OCI-LY1 (cell line): ENCODE measurements around the gene RAB24.

ENCODE experiments used
- H2AFZ ChIP-seq: fragments of 200-600 bp; sonication (generic), shearing (Covaris generic); 2 replicates; pipeline ENCODE4 v1.6.0; 2014; ENCODE audit warnings: antibody characterized with exemption, mild to moderate bottlenecking, low read length
- H3F3A ChIP-seq: fragments of 200-600 bp; sonication (generic), shearing (Covaris generic); 2 replicates; pipeline ENCODE4 v1.6.0; 2014; ENCODE audit warnings: mild to moderate bottlenecking, antibody characterized with exemption, low read length, moderate library complexity; ENCODE audit not compliant: insufficient read depth
- H3K27ac ChIP-seq: fragments of 200-600 bp; sonication (generic); 2 replicates; pipeline ENCODE4 v1.5.1; 2014; ENCODE audit warnings: low read length, mixed run types, mild to moderate bottlenecking, low read depth; ENCODE audit not compliant: poor library complexity, severe bottlenecking
- H3K27me3 ChIP-seq: fragments of 200-600 bp; sonication (generic); 2 replicates; pipeline ENCODE4 v1.6.0; 2014; ENCODE audit warnings: antibody characterized with exemption, mild to moderate bottlenecking, low read length, moderate library complexity; ENCODE audit not compliant: insufficient read depth
- H3K36me3 ChIP-seq: fragments of 200-600 bp; sonication (generic); 2 replicates; pipeline ENCODE4 v1.6.1; 2014; ENCODE audit warnings: mild to moderate bottlenecking, antibody characterized with exemption, low read length, moderate library complexity, mixed read lengths; ENCODE audit not compliant: insufficient read depth
- H3K4me1 ChIP-seq: fragments of 200-600 bp; sonication (generic); 2 replicates; pipeline ENCODE4 v1.5.1; 2014; ENCODE audit warnings: mild to moderate bottlenecking, low read length, moderate library complexity; ENCODE audit not compliant: insufficient read depth, severe bottlenecking
- H3K4me2 ChIP-seq: fragments of 200-600 bp; sonication (generic), shearing (Covaris generic); 2 replicates; pipeline ENCODE4 v1.6.1; 2014; ENCODE audit warnings: low read length
- H3K4me3 ChIP-seq: fragments of 200-600 bp; sonication (generic); 2 replicates; pipeline ENCODE4 v1.5.1; 2014; ENCODE audit warnings: low read length, low read depth, mild to moderate bottlenecking, mixed read lengths; ENCODE audit not compliant: poor library complexity, severe bottlenecking
- H3K79me2 ChIP-seq: fragments of 200-600 bp; shearing (Covaris generic); 2 replicates; pipeline ENCODE4 v1.6.1; 2016; ENCODE audit warnings: mixed run types, low read length, mixed read lengths; ENCODE audit not compliant: insufficient read depth
- H3K9ac ChIP-seq: fragments of 200-600 bp; sonication (generic), shearing (Covaris generic); 2 replicates; pipeline ENCODE4 v1.6.1; 2014; ENCODE audit warnings: mild to moderate bottlenecking, low read length, mixed read lengths
- H3K9me2 ChIP-seq: fragments of 200-600 bp; sonication (generic), shearing (Covaris generic); 2 replicates; pipeline ENCODE4 v1.6.1; 2014; ENCODE audit warnings: low read depth, mild to moderate bottlenecking, low read length, mixed read lengths
- H3K9me3 ChIP-seq: fragments of 200-600 bp; shearing (Covaris generic); 2 replicates; pipeline ENCODE4 v1.6.1; 2014; ENCODE audit warnings: low read length, mixed read lengths
- H4K20me1 ChIP-seq: fragments of 200-600 bp; sonication (generic), shearing (Covaris generic); 2 replicates; pipeline ENCODE4 v1.6.0; 2016; ENCODE audit warnings: mild to moderate bottlenecking, low read length; ENCODE audit not compliant: insufficient read depth
- CTCF ChIP-seq: fragments of 200-600 bp; sonication (generic), shearing (Covaris generic); IDR thresholded peaks from 2 replicates; pipeline ENCODE4 v1.5.1; 2017; ENCODE audit warnings: mild to moderate bottlenecking, antibody characterized with exemption, low read length, moderate library complexity, mixed read lengths
- EZH2 ChIP-seq: fragments of 200-600 bp; sonication (generic), shearing (Covaris generic); IDR thresholded peaks from 2 replicates; pipeline ENCODE4 v1.8.0; 2017; ENCODE audit warnings: borderline replicate concordance, mixed run types, mild to moderate bottlenecking, antibody characterized with exemption, low read length, moderate library complexity, mixed read lengths

RAB24 gene

DNA sequence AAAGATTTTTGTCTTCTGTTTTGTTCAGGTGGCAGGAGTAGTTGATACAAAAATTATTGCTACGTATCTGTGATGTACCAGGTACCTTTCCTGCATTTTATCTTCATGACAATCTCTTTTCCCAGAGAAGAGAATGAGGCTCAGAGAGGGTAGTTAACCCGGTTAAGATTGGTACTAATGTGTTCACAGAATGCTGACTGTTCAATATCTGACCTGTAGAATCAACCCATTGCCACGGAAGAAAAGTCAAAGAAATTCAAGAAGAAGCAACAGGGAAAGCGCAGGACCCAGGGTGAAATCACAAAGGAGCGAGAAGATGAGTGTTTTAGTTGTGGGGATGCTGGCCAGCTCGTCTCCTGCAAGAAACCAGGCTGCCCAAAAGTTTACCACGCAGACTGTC is 11.8 kb downstream of the RAB24 start:
- H3K27ac ChIP-seq: no peak overlapping the region
- no peak overlapping the region for H3K4me3 ChIP-seq
- no peak overlapping the region for H3K9ac ChIP-seq
- TF ChIP-seq EZH2 (no peak), CTCF (no peak)
- no peaks in the 10 kb centered on the region for H3K79me2 ChIP-seq
- peaks cover 19% of the 10 kb centered on the region for H3K4me1 ChIP-seq
- no peaks in the 10 kb centered on the region for H3K9me3 ChIP-seq
- no peaks in the 10 kb centered on the region for H3F3A ChIP-seq
- no peak overlapping the region for H3K4me2 ChIP-seq
- H3K9me2 ChIP-seq: no peaks in the 10 kb centered on the region
- H2AFZ ChIP-seq: no peak overlapping the region
- H3K36me3 ChIP-seq: peaks cover 91% of the 10 kb centered on the region
- H3K27me3 ChIP-seq: no peaks in the 10 kb centered on the region
- no peaks in the 10 kb centered on the region for H4K20me1 ChIP-seq

DNA sequence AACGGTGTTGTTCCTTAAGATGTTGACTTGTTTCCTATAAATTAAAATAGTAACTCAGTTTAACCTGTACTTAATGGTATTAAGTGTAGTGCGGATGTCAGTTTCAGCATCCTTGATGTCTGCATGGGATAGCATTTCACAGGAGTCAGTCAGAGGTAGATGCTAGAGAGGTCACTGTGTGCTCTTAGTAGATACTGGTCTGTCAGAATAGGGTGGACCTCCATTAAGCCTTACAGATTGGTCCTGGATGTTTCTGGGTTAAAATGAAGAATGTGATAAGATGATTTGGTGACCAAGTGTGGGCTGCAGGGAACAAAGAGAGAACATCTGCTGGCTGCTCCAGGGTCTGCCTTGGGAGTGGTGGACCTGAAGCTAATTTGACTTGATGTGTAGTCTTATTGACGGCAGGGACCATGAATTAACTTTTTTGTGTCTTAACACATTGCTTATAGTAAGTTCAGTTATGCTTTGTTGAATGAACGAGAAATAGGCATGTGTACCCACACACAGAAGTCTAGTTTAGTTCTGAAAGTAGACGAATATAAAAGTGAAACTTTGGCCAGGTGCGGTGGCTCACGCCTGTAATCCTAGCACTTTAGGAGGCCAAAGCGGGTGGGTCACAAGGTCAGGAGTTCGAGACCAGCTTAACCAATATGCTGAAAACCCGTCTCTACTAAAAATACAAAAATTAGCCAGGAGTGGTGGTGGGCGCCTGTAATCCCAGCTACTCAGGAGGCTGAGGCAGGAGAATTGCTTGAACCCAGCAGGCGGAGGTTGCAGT is 12.5 kb downstream of the RAB24 start:
- H3K4me1 ChIP-seq: peaks cover 12% of the 10 kb centered on the region
- no peaks in the 10 kb centered on the region for H3F3A ChIP-seq
- no peak overlapping the region for H3K4me2 ChIP-seq
- no peaks in the 10 kb centered on the region for H3K79me2 ChIP-seq
- H3K27me3 ChIP-seq: no peaks in the 10 kb centered on the region
- H3K9ac ChIP-seq: no peak overlapping the region
- H3K9me3 ChIP-seq: no peaks in the 10 kb centered on the region
- no peaks in the 10 kb centered on the region for H3K9me2 ChIP-seq
- H3K27ac ChIP-seq: peak overlapping the region; percentile 43
- peaks cover 91% of the 10 kb centered on the region for H3K36me3 ChIP-seq
- TF ChIP-seq CTCF: no peak
- no peak for TF ChIP-seq EZH2
- H4K20me1 ChIP-seq: no peaks in the 10 kb centered on the region
- no peak overlapping the region for H3K4me3 ChIP-seq
- no peak overlapping the region for H2AFZ ChIP-seq

GRCh38 chr5:177288191-177288590 is 15.3 kb downstream of the RAB24 start:
- no peaks in the 10 kb centered on the region for H3K9me3 ChIP-seq
- H2AFZ ChIP-seq: no peak overlapping the region
- TF ChIP-seq CTCF (no peak), EZH2 (no peak)
- no peaks in the 10 kb centered on the region for H3F3A ChIP-seq
- no peak overlapping the region for H3K4me2 ChIP-seq
- no peaks in the 10 kb centered on the region for H3K79me2 ChIP-seq
- H3K27ac ChIP-seq: no peak overlapping the region
- H3K9ac ChIP-seq: no peak overlapping the region
- no peaks in the 10 kb centered on the region for H4K20me1 ChIP-seq
- peaks cover 82% of the 10 kb centered on the region for H3K36me3 ChIP-seq
- no peaks in the 10 kb centered on the region for H3K9me2 ChIP-seq
- H3K4me1 ChIP-seq: peaks cover 8% of the 10 kb centered on the region
- H3K27me3 ChIP-seq: no peaks in the 10 kb centered on the region
- H3K4me3 ChIP-seq: no peak overlapping the region
